Ovary (tissue), 3 donors: Measurements from ENCODE around the gene ADARB2.

Experiments used
- CTCF ChIP-seq, 3 donors: fragments of 450-650 bp in 2 of 3; fragments of 200-600 bp in 1 of 3; IDR thresholded peaks; one replicate each; pipeline versions ENCODE4 v1.5.1 to v1.8.0; 2016 to 2022; ENCODE audit warnings: antibody characterized with exemption in 3 of 3, mild to moderate bottlenecking in 1 of 3
- EP300 ChIP-seq: sonication (generic); formaldehyde crosslinking; IDR thresholded peaks from one replicate; pipeline ENCODE4 v1.6.1; 2017; ENCODE audit warnings: antibody characterized with exemption
- donor health status: DM: no; HTN: no; CAD: no.

- no peak for TF ChIP-seq CTCF (IDR thresholded peaks at IDR 0.05)
- no peak for TF ChIP-seq EP300
Observed at GRCh38 chr10:1182280-1183032, 554.9 kb downstream of the ADARB2 start.
